ENCODE measurements around the gene SPO11.

DNA sequence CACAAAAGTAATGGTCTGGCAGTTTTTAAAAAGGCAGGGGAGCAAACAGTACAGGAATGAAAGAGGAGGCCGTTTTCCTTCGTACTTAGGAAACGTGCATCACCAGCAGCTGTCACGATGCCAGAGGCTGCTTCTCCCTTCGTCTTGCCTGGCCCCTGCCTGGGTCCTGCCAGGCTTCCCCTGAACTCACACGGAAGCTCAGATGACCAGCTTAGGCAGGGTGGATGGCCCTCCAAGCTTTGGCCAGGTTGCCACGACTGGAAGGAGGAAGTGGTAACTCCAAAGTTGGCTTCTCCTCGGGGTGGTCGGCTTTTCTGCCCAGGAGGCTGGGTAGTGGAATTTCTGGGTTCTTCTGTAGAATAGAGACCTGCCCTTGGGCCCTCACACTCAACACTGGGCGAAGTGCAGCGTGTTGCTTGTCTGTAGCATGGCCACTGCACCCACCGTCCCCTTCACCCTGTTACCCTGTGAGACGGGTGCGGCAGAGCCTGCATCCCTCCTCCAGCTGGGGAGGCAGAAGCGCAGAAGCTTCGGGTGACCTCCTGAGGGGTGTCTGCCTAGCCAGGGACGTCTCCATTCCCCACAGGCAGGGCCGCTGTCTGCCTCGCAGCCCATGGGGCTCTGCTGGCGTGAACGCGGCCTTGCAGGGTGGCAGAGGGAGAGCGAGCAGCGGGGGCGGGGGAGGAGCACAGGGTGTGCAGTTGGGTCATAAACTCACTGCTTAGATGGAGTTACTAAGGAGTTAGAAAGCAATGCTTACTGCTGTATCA is 43.2 kb downstream of the SPO11 start:
- TF ChIP-seq POLR2A (IDR thresholded peaks at IDR 0.05), result no peak
- TF ChIP-seq CTCF (IDR thresholded peaks at IDR 0.05), result no peak
- no peak for TF ChIP-seq POLR2AphosphoS5 (IDR thresholded peaks at IDR 0.05)

All from prostate gland (tissue), 2 donors.